SU-DHL-6 (cell line): ENCODE results near the gene ARSB.

Source experiments
- H2AFZ ChIP-seq: fragments of 200-600 bp; sonication (generic); 2 replicates; pipeline ENCODE4 v1.6.1; 2014; ENCODE audit warnings: low read depth, mild to moderate bottlenecking, moderate library complexity, mixed read lengths, antibody characterized with exemption, low read length; ENCODE audit not compliant: severe bottlenecking
- H3F3A ChIP-seq: fragments of 200-600 bp; shearing (Covaris generic); 2 replicates; pipeline ENCODE4 v1.6.0; 2016; ENCODE audit warnings: antibody characterized with exemption, mild to moderate bottlenecking; ENCODE audit not compliant: insufficient read depth
- H3K27ac ChIP-seq: fragments of 200-600 bp; sonication (generic); 2 replicates; pipeline ENCODE4 v1.5.1; 2016; ENCODE audit warnings: low read depth, mild to moderate bottlenecking, low read length, moderate library complexity, mixed read lengths
- H3K27me3 ChIP-seq: fragments of 200-600 bp; sonication (generic), shearing (Covaris generic); 2 replicates; pipeline ENCODE4 v1.6.0; 2014; ENCODE audit warnings: mild to moderate bottlenecking, low read length
- H3K36me3 ChIP-seq: fragments of 200-600 bp; sonication (generic); 2 replicates; pipeline ENCODE4 v1.6.1; 2014; ENCODE audit warnings: mild to moderate bottlenecking, low read length, mixed read lengths
- H3K4me2 ChIP-seq: fragments of 300-600, 200-600 bp; shearing (Covaris generic), sonication (generic); 2 replicates; pipeline ENCODE4 v1.6.0; 2014; ENCODE audit warnings: low read length, low read depth, mild to moderate bottlenecking; ENCODE audit not compliant: poor library complexity, severe bottlenecking
- H3K4me3 ChIP-seq: fragments of 200-600 bp; sonication (generic); 2 replicates; pipeline ENCODE4 v1.5.1; 2014; ENCODE audit warnings: antibody characterized with exemption, low read length, mild to moderate bottlenecking, mixed read lengths; ENCODE audit not compliant: insufficient read depth, poor library complexity, severe bottlenecking
- H3K79me2 ChIP-seq: fragments of 200-600 bp; sonication (generic); 2 replicates; pipeline ENCODE4 v1.6.1; 2014; ENCODE audit warnings: mild to moderate bottlenecking, low read length, moderate library complexity; ENCODE audit not compliant: insufficient read depth
- H3K9ac ChIP-seq: fragments of 200-600 bp; sonication (generic); 2 replicates; pipeline ENCODE4 v1.7.0; 2014; ENCODE audit warnings: mild to moderate bottlenecking, low read length
- H3K9me2 ChIP-seq: fragments of 200-600 bp; sonication (generic); replicated peaks from 2 replicates; pipeline ENCODE4 v1.6.1; 2014; ENCODE audit warnings: low read length; ENCODE audit not compliant: insufficient read depth
- H3K9me3 ChIP-seq: fragments of 200-600 bp; sonication (generic); 2 replicates; pipeline ENCODE4 v1.6.1; 2014; ENCODE audit warnings: low read length, mixed read lengths; ENCODE audit not compliant: insufficient read depth
- H4K20me1 ChIP-seq: fragments of 200-600 bp; sonication (generic); 2 replicates; pipeline ENCODE4 v1.6.1; 2014; ENCODE audit warnings: low read depth, mild to moderate bottlenecking, antibody characterized with exemption, low read length, moderate library complexity, mixed read lengths
- EZH2phosphoT487 ChIP-seq: fragments of 200-600 bp; sonication (generic), shearing (Covaris generic); conservative IDR thresholded peaks from 2 replicates; pipeline ENCODE4 v1.6.1; 2018; ENCODE audit warnings: mild to moderate bottlenecking, antibody characterized with exemption, low read length, moderate library complexity, mixed read lengths
- TF ChIP-seq, protein P1 (sequence below): fragments of 200-600 bp; sonication (generic); IDR thresholded peaks from one replicate; pipeline ENCODE4 v1.5.1; 2017; ENCODE audit warnings: antibody characterized with exemption, mild to moderate bottlenecking, low read length, moderate library complexity; ENCODE audit not compliant: insufficient read depth, poor library complexity, severe bottlenecking

ARSB gene

DNA sequence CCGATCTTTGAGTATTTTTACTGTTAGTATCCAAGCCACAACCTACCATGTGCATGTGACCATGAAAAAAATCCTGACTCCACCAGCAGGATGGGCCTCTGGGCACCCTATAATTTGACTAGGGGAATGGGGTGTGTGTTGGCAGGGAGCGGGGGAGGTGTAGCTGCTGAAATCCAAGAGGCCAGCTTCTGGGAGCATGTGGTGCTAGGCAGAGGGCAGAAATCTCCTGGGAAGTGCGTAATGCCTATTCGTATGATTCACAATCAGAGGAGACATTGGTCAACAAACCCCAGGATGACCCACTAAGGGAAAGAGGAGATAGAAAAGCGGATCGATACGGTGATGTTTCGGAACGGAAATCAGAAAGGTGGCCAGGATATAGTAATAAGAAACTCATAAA is 149.9 kb downstream of the ARSB start:
- Histone ChIP-seq H3K79me2 (no peaks in the 10 kb centered on the region), H3K27ac (no peak overlapping the region), H4K20me1 (no peaks in the 10 kb centered on the region), H3K4me2 (no peak overlapping the region), H3K36me3 (no peaks in the 10 kb centered on the region), H2AFZ (no peak overlapping the region), H3K27me3 (no peaks in the 10 kb centered on the region), H3K9ac (no peak overlapping the region), H3K4me3 (no peak overlapping the region), H3K9me3 (no peaks in the 10 kb centered on the region), H3F3A (no peaks in the 10 kb centered on the region), H3K9me2 (no peaks in the 10 kb centered on the region)
- no peak for TF ChIP-seq EZH2phosphoT487
- TF ChIP-seq, protein P1, sequence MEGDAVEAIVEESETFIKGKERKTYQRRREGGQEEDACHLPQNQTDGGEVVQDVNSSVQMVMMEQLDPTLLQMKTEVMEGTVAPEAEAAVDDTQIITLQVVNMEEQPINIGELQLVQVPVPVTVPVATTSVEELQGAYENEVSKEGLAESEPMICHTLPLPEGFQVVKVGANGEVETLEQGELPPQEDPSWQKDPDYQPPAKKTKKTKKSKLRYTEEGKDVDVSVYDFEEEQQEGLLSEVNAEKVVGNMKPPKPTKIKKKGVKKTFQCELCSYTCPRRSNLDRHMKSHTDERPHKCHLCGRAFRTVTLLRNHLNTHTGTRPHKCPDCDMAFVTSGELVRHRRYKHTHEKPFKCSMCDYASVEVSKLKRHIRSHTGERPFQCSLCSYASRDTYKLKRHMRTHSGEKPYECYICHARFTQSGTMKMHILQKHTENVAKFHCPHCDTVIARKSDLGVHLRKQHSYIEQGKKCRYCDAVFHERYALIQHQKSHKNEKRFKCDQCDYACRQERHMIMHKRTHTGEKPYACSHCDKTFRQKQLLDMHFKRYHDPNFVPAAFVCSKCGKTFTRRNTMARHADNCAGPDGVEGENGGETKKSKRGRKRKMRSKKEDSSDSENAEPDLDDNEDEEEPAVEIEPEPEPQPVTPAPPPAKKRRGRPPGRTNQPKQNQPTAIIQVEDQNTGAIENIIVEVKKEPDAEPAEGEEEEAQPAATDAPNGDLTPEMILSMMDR: no peak

- no peak overlapping the region for H3K4me3 ChIP-seq
- H4K20me1 ChIP-seq: no peaks in the 10 kb centered on the region
- no peak overlapping the region for H3K4me2 ChIP-seq
- H3K27me3 ChIP-seq: no peaks in the 10 kb centered on the region
- no peaks in the 10 kb centered on the region for H3K79me2 ChIP-seq
- H3K27ac ChIP-seq: no peak overlapping the region
- H3K9ac ChIP-seq: no peak overlapping the region
- H3K9me3 ChIP-seq: no peaks in the 10 kb centered on the region
- no peaks in the 10 kb centered on the region for H3K9me2 ChIP-seq
- H3F3A ChIP-seq: 0 out of 2 replicates have a peak, but pooled peaks cover 15% of the 10 kb centered on the region
- H3K36me3 ChIP-seq: no peaks in the 10 kb centered on the region
- TF ChIP-seq EZH2phosphoT487: no peak
- TF ChIP-seq, protein P1: no peak
- no peak overlapping the region for H2AFZ ChIP-seq
Observed at GRCh38 chr5:78833284-78833683, 151.8 kb downstream of the ARSB start.

- Histone ChIP-seq H3K9me2 (no peaks in the 10 kb centered on the region), H3K27ac (no peak overlapping the region), H3F3A (peaks cover 26% of the 10 kb centered on the region; the same call in 1 of the 2 replicates), H3K9me3 (no peaks in the 10 kb centered on the region), H3K79me2 (no peaks in the 10 kb centered on the region), H3K4me2 (no peak overlapping the region), H3K36me3 (no peaks in the 10 kb centered on the region), H2AFZ (no peak overlapping the region), H3K4me3 (no peak overlapping the region), H4K20me1 (no peaks in the 10 kb centered on the region), H3K9ac (no peak overlapping the region), H3K27me3 (no peaks in the 10 kb centered on the region)
- no peak for TF ChIP-seq EZH2phosphoT487
- TF ChIP-seq, protein P1: no peak
Observed at GRCh38 chr5:78830528-78831046, 154.5 kb downstream of the ARSB start.
